GM12878 (cell line): ENCODE measurements around the gene MTFR1L. TPM values are rescaled to one million over a fixed set of nuclear protein-coding genes. Genes with fewer than 3 reads are reported as not detected.

Source experiments
- ATAC-seq: fragments of 200-7000 bp; cut with Tn5 transposase; 3 replicates; pipeline ENCODE4 v1.9.1; 2020; ENCODE audit warnings: mild to moderate bottlenecking, moderate library complexity
- BruUV-seq: library from RNA; stranded (reverse); fragments of 400-500 nt; replicated peaks from 2 replicates; lab custom pipeline; 2021; lab: Mats Ljungman, UMichigan
- CTCF ChIA-PET: fragments of 300-600 bp; sonication (Branson Sonifier 250); formaldehyde crosslinking; extraction: SDS; loops from one replicate; lab custom pipeline; 2021; ENCODE audit warnings: inconsistent platforms; lab: Yijun Ruan, JAX
- POLR2A ChIA-PET: fragments of 350-600 bp; formaldehyde crosslinking; extraction: SDS; loops from one replicate; lab custom pipeline; 2021; ENCODE audit warnings: inconsistent platforms; lab: Charles Lee
- RAD21 ChIA-PET: fragments of 300-600 bp; sonication (Branson Sonifier 250); formaldehyde crosslinking; loops from one replicate; lab custom pipeline; 2023; ENCODE audit warnings: antibody characterized with exemption; ENCODE audit not compliant: unreplicated experiment; lab: Charles Lee
- SMC1A ChIA-PET: fragments of 300-600 bp; sonication (Branson Sonifier 250); formaldehyde crosslinking; loops from one replicate; lab custom pipeline; 2023; ENCODE audit not compliant: unreplicated experiment, uncharacterized antibody; lab: Charles Lee
- DNase-seq: peaks from one replicate; pipeline ENCODE4 v3.0.0-alpha.2; 2011; ENCODE audit warnings: low read depth, low spot score
- FAIRE-seq: peaks from 3 replicates; lab custom pipeline; 2011; peaks lifted over from hg19 to GRCh38; lab: Jason Lieb, UNC
- H2AFZ ChIP-seq: 2 replicates; pipeline ENCODE4 v1.6.0; 2011; ENCODE audit warnings: low read depth, low read length, control low read depth; ENCODE audit not compliant: control insufficient read depth
- H3K27ac ChIP-seq: 2 replicates; pipeline ENCODE4 v1.5.1; 2011; ENCODE audit warnings: control low read depth; ENCODE audit not compliant: control insufficient read depth, insufficient read depth
- H3K27me3 ChIP-seq, 2 experiments: replicated peaks in 1 of 2; 2 replicates each; pipeline versions ENCODE4 v1.6.0 to v1.6.1; 2011; ENCODE audit warnings: low read length in 1 of 2; ENCODE audit not compliant: control insufficient read depth in 2 of 2, insufficient read depth in 2 of 2
- H3K36me3 ChIP-seq, 2 experiments: 2 replicates each; pipeline ENCODE4 v1.5.1; 2011; ENCODE audit warnings: low read length in 1 of 2; ENCODE audit not compliant: control insufficient read depth in 2 of 2, insufficient read depth in 2 of 2
- H3K4me1 ChIP-seq: 2 replicates; pipeline ENCODE4 v1.6.1; 2011; ENCODE audit warnings: mild to moderate bottlenecking, low read length, moderate library complexity, mixed read lengths; ENCODE audit not compliant: control insufficient read depth, insufficient read depth
- H3K4me2 ChIP-seq: 2 replicates; pipeline ENCODE4 v1.6.0; 2011; ENCODE audit warnings: control low read depth; ENCODE audit not compliant: control insufficient read depth, insufficient read depth
- H3K4me3 ChIP-seq: fragments of 200-600 bp; sonication (generic); 2 replicates; pipeline ENCODE4 v1.5.1; 2016
- H3K79me2 ChIP-seq: 2 replicates; pipeline ENCODE4 v1.6.0; 2011; ENCODE audit warnings: low read length; ENCODE audit not compliant: control insufficient read depth, insufficient read depth
- H3K9ac ChIP-seq: 2 replicates; pipeline ENCODE4 v1.8.0; 2011; ENCODE audit warnings: low read length, control low read depth, mixed read lengths; ENCODE audit not compliant: control insufficient read depth, insufficient read depth
- H3K9me3 ChIP-seq: replicated peaks from 3 replicates; pipeline ENCODE4 v1.5.1; 2011; ENCODE audit warnings: mild to moderate bottlenecking, low read length; ENCODE audit not compliant: control insufficient read depth, insufficient read depth
- H4K20me1 ChIP-seq: 2 replicates; pipeline ENCODE4 v1.6.0; 2011; ENCODE audit not compliant: control insufficient read depth, insufficient read depth
- CEBPB ChIP-seq, 2 experiments: fragments of 150-350 bp in 1 of 2; IDR thresholded peaks; 2 replicates each; pipeline ENCODE4 v1.6.1; 2012 to 2014; ENCODE audit warnings: low read depth in 2 of 2, low read length in 2 of 2, borderline replicate concordance in 1 of 2, inconsistent platforms in 1 of 2
- CREB1 ChIP-seq: IDR thresholded peaks from 2 replicates; pipeline ENCODE4 v1.6.1; 2012; ENCODE audit warnings: low read depth, mild to moderate bottlenecking, inconsistent platforms
- IKZF1 ChIP-seq: fragments of 450-650 bp; conservative IDR thresholded peaks from 2 replicates; pipeline ENCODE4 v1.6.1; 2017; ENCODE audit warnings: antibody characterized with exemption, mild to moderate bottlenecking
- JUNB ChIP-seq: IDR thresholded peaks from 2 replicates; pipeline ENCODE4 v1.6.1; 2016; ENCODE audit warnings: antibody characterized with exemption, mild to moderate bottlenecking
- MEF2A ChIP-seq: IDR thresholded peaks from 2 replicates; pipeline ENCODE4 v1.6.1; 2011; ENCODE audit warnings: low read depth, mild to moderate bottlenecking, low read length, moderate library complexity; ENCODE audit not compliant: insufficient read depth
- MTA2 ChIP-seq: fragments of 450-650 bp; IDR thresholded peaks from 2 replicates; pipeline ENCODE4 v1.6.1; 2016; ENCODE audit warnings: low read depth, mild to moderate bottlenecking, moderate library complexity
- NR2F1 ChIP-seq: fragments of 450-650 bp; conservative IDR thresholded peaks from 2 replicates; pipeline ENCODE4 v1.6.1; 2017; ENCODE audit warnings: mild to moderate bottlenecking
- POLR2AphosphoS5 ChIP-seq: IDR thresholded peaks from 2 replicates; pipeline ENCODE4 v1.6.1; 2011; ENCODE audit warnings: mild to moderate bottlenecking, low read length, inconsistent platforms
- REST ChIP-seq: IDR thresholded peaks from 2 replicates; pipeline ENCODE4 v1.6.1; 2012; ENCODE audit warnings: mild to moderate bottlenecking, low read depth, low read length
- SRF ChIP-seq, 2 experiments: IDR thresholded peaks; 2 replicates each; pipeline ENCODE4 v1.6.1; 2011; ENCODE audit warnings: low read depth in 2 of 2, low read length in 2 of 2, mild to moderate bottlenecking in 1 of 2, moderate library complexity in 1 of 2
- STAT3 ChIP-seq: IDR thresholded peaks from 2 replicates; pipeline ENCODE4 v1.6.1; 2011; ENCODE audit warnings: low read depth, low read length, improper control_type of control experiment
- TCF12 ChIP-seq: IDR thresholded peaks from 2 replicates; pipeline ENCODE4 v1.6.1; 2011; ENCODE audit warnings: low read depth, mild to moderate bottlenecking, low read length
- TCF7 ChIP-seq: IDR thresholded peaks from 2 replicates; pipeline ENCODE4 v1.6.1; 2014; ENCODE audit warnings: antibody characterized with exemption, borderline replicate concordance
- USF2 ChIP-seq: IDR thresholded peaks from 2 replicates; pipeline ENCODE4 v1.6.1; 2011; ENCODE audit warnings: low read depth, low read length, improper control_type of control experiment, borderline replicate concordance
- YY1 ChIP-seq: IDR thresholded peaks from 2 replicates; pipeline ENCODE4 v1.6.1; 2011; ENCODE audit warnings: low read depth, mild to moderate bottlenecking, low read length
- ZBTB33 ChIP-seq: fragments of 450-650 bp; IDR thresholded peaks from 2 replicates; pipeline ENCODE4 v1.6.1; 2017; ENCODE audit warnings: mild to moderate bottlenecking
- WGBS: methylation state at CpG from one replicate; pipeline ENCODE4 v1.1.6; 2016; ENCODE audit warnings: low lambda C conversion rate; ENCODE audit not compliant: insufficient replicate concordance, insufficient coverage; ENCODE audit errors: missing lambda C conversion rate; 5-methylcytosine and 5-hydroxymethylcytosine counted together
- in situ Hi-C: fragments of 300-500 bp; cut with MboI; formaldehyde crosslinking; loops from 9 replicates; pipeline ENCODE4 v1.14.3; 2018; ENCODE audit warnings: mixed read lengths
- intact Hi-C: fragments of 100-400 bp; cut with micrococcal nuclease; formaldehyde crosslinking; loops from one replicate; pipeline ENCODE4 v1.14.2; 2022; ENCODE audit not compliant: unreplicated experiment
- polyA plus RNA-seq, 11 experiments: library from polyadenylated mRNA; depleted of rRNA in 4 of 11; unstranded in 6 of 11; stranded (reverse) in 5 of 11; fragments of >200 nt; fragmentation: Nextera tagmentation in 4 of 11; fragmentation: Illumina TruSeq in 1 of 11; extraction: Ambion mirVana in 4 of 11; extraction: Trizol in 1 of 11; gene quantifications; 1 replicate in 1 of 11; 2 replicates in 10 of 11; pipeline versions ENCODE4 v1.2.1 to v1.2.3, GENCODE V29; 2011 to 2016; ENCODE audit warnings: inconsistent platforms in 2 of 11, missing spikeins in 2 of 11, low read depth in 1 of 11
- total RNA-seq, 4 experiments: library from RNA; depleted of rRNA in 3 of 4; stranded (reverse); fragments of >200 nt in 3 of 4; fragmentation: Illumina TruSeq in 1 of 4; extraction: Trizol in 1 of 4; gene quantifications; 2 replicates each; pipeline versions ENCODE4 v1.2.1 to v1.2.3, GENCODE V29; 2013 to 2021

The MTFR1L gene
- total and polyA plus RNA-seq, 10 of the 15 experiments (the other 5 are each of a cell fraction or from before 2014, with no cell fraction given), result 16.9 to 44.2 (median 30.3) TPM

- no peak for TF ChIP-seq ZBTB33
- TF ChIP-seq REST, result no peak
- no peak for TF ChIP-seq TCF12
- TF ChIP-seq, all 136 proteins: peak for 0
Observed at GRCh38 chr1:25790472-25790871, 29.3 kb upstream of the MTFR1L start (continued).

- Histone ChIP-seq H3K27ac (no peak overlapping the region), H3K4me1 (no peaks in the 10 kb centered on the region), H4K20me1 (no peaks in the 10 kb centered on the region), H3K27me3 (peaks cover 3 to 4% of the 10 kb centered on the region in 2 experiments), H2AFZ (no peak overlapping the region), H3K4me3 (no peak overlapping the region), H3K36me3 (no peaks in the 10 kb centered on the region), H3K9ac (no peak overlapping the region), H3K79me2 (no peaks in the 10 kb centered on the region), H3K4me2 (no peak overlapping the region), H3K9me3 (no peaks in the 10 kb centered on the region)
- ChIA-PET RAD21 (no interaction called here), CTCF (interaction anchor here (1.2 kb wide), 1 partner anchor 271 kb away, joined by 3 read pairs; no protein-coding TSS in a partner anchor), SMC1A (interaction anchor here (1.0 to 1.5 kb wide), 2 partner anchors 165 to 288 kb away, joined by 3 read pairs; no protein-coding TSS in a partner anchor), POLR2A (no interaction called here)
- DNase-seq (no peak), FAIRE-seq (no peak), ATAC-seq (no peak)
- in situ Hi-C loops, result loop anchor here (5.0 kb wide), 1 partner anchor 50 kb away; no protein-coding TSS in a partner anchor
- intact Hi-C loops, result no loop called here
- BruUV-seq, result no TSS peak
- 62% methylated on average over 4 of the region's 4 CpGs for WGBS
- TF ChIP-seq ZBTB33, result no peak
- no peak for TF ChIP-seq POLR2AphosphoS5
- TF ChIP-seq CREB1, result no peak
- TF ChIP-seq CEBPB (IDR thresholded peaks at IDR 0.05; ENCODE audit: borderline replicate concordance in 1 of 2, low read depth in 2 of 2, low read length in 2 of 2), result no peak
- no peak for TF ChIP-seq USF2
- no peak for TF ChIP-seq YY1
- TF ChIP-seq MEF2A, result no peak
- TF ChIP-seq JUNB, result no peak
- TF ChIP-seq SRF (IDR thresholded peaks at IDR 0.05; ENCODE audit: low read depth in 2 of 2, low read length in 2 of 2), result no peak
- no peak for TF ChIP-seq NR2F1
- no peak for TF ChIP-seq STAT3
- no peak for TF ChIP-seq MTA2
- TF ChIP-seq TCF7, result no peak
- no peak for TF ChIP-seq IKZF1
Observed at GRCh38 chr1:25792115-25792514, 27.6 kb upstream of the MTFR1L start.
